SK-N-SH (cell line): ENCODE measurements around the gene ABCC5. TPM values are rescaled to one million over a fixed set of nuclear protein-coding genes. Genes with fewer than 3 reads are reported as not detected.

Experiments used
- CTCF ChIA-PET: fragments of 300-600, 350-600 bp; formaldehyde crosslinking; extraction: SDS; loops from one replicate; lab custom pipeline; 2021; lab: Yijun Ruan, JAX
- POLR2A ChIA-PET: fragments of 350-600 bp; sonication (Branson Sonifier 250); formaldehyde crosslinking; extraction: SDS; loops from one replicate; lab custom pipeline; 2020; ENCODE audit warnings: antibody characterized with exemption, inconsistent platforms; lab: Yijun Ruan, JAX
- DNase-seq: peaks from one replicate; pipeline ENCODE4 v3.0.0; 2012
- H2AFZ ChIP-seq: fragments of 200-600 bp; sonication (generic); 2 replicates; pipeline ENCODE4 v1.8.1; 2016; ENCODE audit warnings: antibody characterized with exemption, mild to moderate bottlenecking, low read depth
- H3F3A ChIP-seq: fragments of 200-600 bp; sonication (generic); replicated peaks from 2 replicates; pipeline ENCODE3; 2016; ENCODE audit warnings: antibody characterized with exemption, mild to moderate bottlenecking; ENCODE audit not compliant: insufficient read depth
- H3K27ac ChIP-seq, 2 experiments: fragments of 200-500 bp in 1 of 2; fragments of 200-600 bp in 1 of 2; sonication (Bioruptor generic) in 1 of 2; sonication (generic), shearing (Covaris generic) in 1 of 2; 2 replicates each; pipeline versions ENCODE4 v1.5.1 to v1.6.1; 2014 to 2016; ENCODE audit warnings: low read depth in 2 of 2, inconsistent platforms in 1 of 2, low read length in 1 of 2, mild to moderate bottlenecking in 1 of 2, mixed read lengths in 1 of 2
- H3K27me3 ChIP-seq: fragments of 200-600 bp; sonication (generic), shearing (Covaris generic); 2 replicates; pipeline ENCODE4 v1.6.1; 2016; ENCODE audit warnings: mixed run types; ENCODE audit not compliant: insufficient read depth
- H3K36me3 ChIP-seq, 2 experiments: fragments of 200-500 bp in 1 of 2; fragments of 200-600 bp in 1 of 2; sonication (Bioruptor generic) in 1 of 2; sonication (generic) in 1 of 2; replicated peaks in 1 of 2; 2 replicates each; pipeline versions ENCODE3 to v1.5.1; 2014 to 2016; ENCODE audit warnings: low read length in 1 of 2, mild to moderate bottlenecking in 1 of 2; ENCODE audit not compliant: insufficient read depth in 2 of 2, control insufficient read depth in 1 of 2
- H3K4me1 ChIP-seq, 2 experiments: fragments of 200-500 bp in 1 of 2; fragments of 200-600 bp in 1 of 2; sonication (Bioruptor generic) in 1 of 2; sonication (generic), shearing (Covaris generic) in 1 of 2; 2 replicates each; pipeline versions ENCODE4 v1.5.1 to v1.6.1; 2014 to 2016; ENCODE audit warnings: low read depth in 1 of 2, low read length in 1 of 2, mixed run types in 1 of 2; ENCODE audit not compliant: insufficient read depth in 2 of 2, control insufficient read depth in 1 of 2
- H3K4me2 ChIP-seq: fragments of 200-600 bp; sonication (generic), shearing (Covaris generic); 2 replicates; pipeline ENCODE4 v1.6.1; 2017; ENCODE audit warnings: mixed run types
- H3K4me3 ChIP-seq, 2 experiments: fragments of 200-500 bp in 1 of 2; fragments of 200-600 bp in 1 of 2; sonication (Bioruptor generic) in 1 of 2; sonication (generic), shearing (Covaris generic) in 1 of 2; 2 replicates each; pipeline versions ENCODE4 v1.5.1 to v1.8.1; 2014 to 2016; ENCODE audit warnings: low read depth in 2 of 2, inconsistent platforms in 1 of 2, low read length in 1 of 2, mild to moderate bottlenecking in 1 of 2, mixed read lengths in 1 of 2, moderate library complexity in 1 of 2
- H3K79me2 ChIP-seq: fragments of 200-600 bp; sonication (generic); 2 replicates; pipeline ENCODE4 v1.8.1; 2017; ENCODE audit warnings: mild to moderate bottlenecking; ENCODE audit not compliant: insufficient read depth
- H3K9ac ChIP-seq: fragments of 200-600 bp; sonication (generic); 2 replicates; pipeline ENCODE4 v1.6.1; 2017; ENCODE audit warnings: mixed run types
- H3K9me2 ChIP-seq: fragments of 200-600 bp; sonication (generic); 2 replicates; pipeline ENCODE4 v1.6.1; 2017; ENCODE audit warnings: mixed run types
- H3K9me3 ChIP-seq: fragments of 200-600 bp; sonication (generic); 2 replicates; pipeline ENCODE4 v1.6.1; 2017; ENCODE audit warnings: mixed run types, mild to moderate bottlenecking, moderate library complexity
- H4K20me1 ChIP-seq: fragments of 200-600 bp; sonication (generic); 2 replicates; pipeline ENCODE4 v1.6.1; 2017; ENCODE audit warnings: mild to moderate bottlenecking, mixed run types; ENCODE audit not compliant: insufficient read depth
- CHD2 ChIP-seq: fragments of 150-350 bp; IDR thresholded peaks from 2 replicates; pipeline ENCODE4 v1.6.1; 2018; ENCODE audit warnings: low read length; ENCODE audit not compliant: partially characterized antibody
- ELF1 ChIP-seq: IDR thresholded peaks from 2 replicates; pipeline ENCODE4 v1.4.0; 2012
- EP300 ChIP-seq, 2 experiments: IDR thresholded peaks; 2 replicates each; pipeline versions ENCODE4 v1.4.0 to v1.6.1; 2012; ENCODE audit warnings: borderline replicate concordance in 1 of 2, low read depth in 1 of 2, low read length in 1 of 2
- FOSL2 ChIP-seq: IDR thresholded peaks from 2 replicates; pipeline ENCODE4 v1.4.0; 2012; ENCODE audit warnings: low read depth, mild to moderate bottlenecking, moderate library complexity, borderline replicate concordance
- FOXJ3 ChIP-seq: sonication (generic); formaldehyde crosslinking; IDR thresholded peaks from 2 replicates; pipeline ENCODE4 v1.5.1; 2020; ENCODE audit warnings: mild to moderate bottlenecking, missing genetic modification reagents
- GATA2 ChIP-seq: sonication (generic); formaldehyde crosslinking; IDR thresholded peaks from 2 replicates; pipeline ENCODE4 v1.5.0; 2020; ENCODE audit warnings: mild to moderate bottlenecking, missing genetic modification reagents
- JUND ChIP-seq: IDR thresholded peaks from 2 replicates; pipeline ENCODE4 v1.4.0; 2012
- MEF2A ChIP-seq: IDR thresholded peaks from 2 replicates; pipeline ENCODE4 v1.4.0; 2012; ENCODE audit warnings: low read depth, borderline replicate concordance
- MXI1 ChIP-seq: IDR thresholded peaks from 2 replicates; pipeline ENCODE4 v1.6.1; 2012; ENCODE audit warnings: mild to moderate bottlenecking, low read depth, low read length, improper control_type of control experiment
- NFIC ChIP-seq: IDR thresholded peaks from 2 replicates; pipeline ENCODE4 v1.4.0; 2012; ENCODE audit warnings: borderline replicate concordance
- POLR2AphosphoS5 ChIP-seq: IDR thresholded peaks from 2 replicates; pipeline ENCODE4 v1.6.1; 2012; ENCODE audit warnings: low read depth, low read length
- RAD21 ChIP-seq: IDR thresholded peaks from 2 replicates; pipeline ENCODE4 v1.6.1; 2012; ENCODE audit warnings: mild to moderate bottlenecking, low read length
- REST ChIP-seq: IDR thresholded peaks from 2 replicates; pipeline ENCODE4 v1.6.1; 2012; ENCODE audit warnings: mild to moderate bottlenecking, low read depth, low read length, moderate library complexity
- SIN3A ChIP-seq: IDR thresholded peaks from 2 replicates; pipeline ENCODE4 v1.6.1; 2012; ENCODE audit warnings: low read depth, mild to moderate bottlenecking, low read length, moderate library complexity, borderline replicate concordance
- SMC3 ChIP-seq: IDR thresholded peaks from 2 replicates; pipeline ENCODE4 v1.6.1; 2012; ENCODE audit warnings: low read depth, low read length, improper control_type of control experiment
- TEAD4 ChIP-seq: IDR thresholded peaks from 2 replicates; pipeline ENCODE4 v1.4.0; 2012; ENCODE audit warnings: mild to moderate bottlenecking, borderline replicate concordance; ENCODE audit not compliant: insufficient read depth
- ZBTB33 ChIP-seq: IDR thresholded peaks from 2 replicates; pipeline ENCODE4 v1.4.0; 2012; ENCODE audit warnings: low read depth, borderline replicate concordance
- WGBS: methylation state at CpG from one replicate; pipeline ENCODE4 v1.1.6; 2017; ENCODE audit warnings: low lambda C conversion rate; 5-methylcytosine and 5-hydroxymethylcytosine counted together
- polyA plus RNA-seq, 3 experiments: library from polyadenylated mRNA; depleted of rRNA; stranded (reverse); fragments of >200 nt; gene quantifications; 2 replicates each; pipeline ENCODE4 v1.2.3, GENCODE V29; 2012

ABCC5 gene
- polyA plus RNA-seq, 1 of the 3 experiments (the other 2 are of a cell fraction) = 25.9 TPM

- no peak overlapping the region for H3K4me2 ChIP-seq
- peaks cover 24 to 58% of the 10 kb centered on the region in 2 experiments for H3K36me3 ChIP-seq
- no peak overlapping the region for H3K4me3 ChIP-seq
- no peaks in the 10 kb centered on the region for H3K9me3 ChIP-seq
- DNase-seq = no peak
- WGBS = 91% methylated on average over 12 of the region's 12 CpGs
- H3K79me2 ChIP-seq = no peaks in the 10 kb centered on the region
- CTCF ChIA-PET = no interaction called here
- H4K20me1 ChIP-seq = no peaks in the 10 kb centered on the region
- H3K9me2 ChIP-seq = no peaks in the 10 kb centered on the region
- no peaks in the 10 kb centered on the region for H3K27me3 ChIP-seq
- H3K27ac ChIP-seq = no peak overlapping the region
- POLR2A ChIA-PET = no interaction called here
- no peak overlapping the region for H2AFZ ChIP-seq
- H3K4me1 ChIP-seq = no peaks in the 10 kb centered on the region
- no peaks in the 10 kb centered on the region for H3F3A ChIP-seq
- H3K9ac ChIP-seq = no peak overlapping the region
- TF ChIP-seq RAD21 = no peak
- peak; percentile 82 for TF ChIP-seq REST
Measured at GRCh38 chr3:183949690-183950089, 68.0 kb downstream of the ABCC5 start.

- POLR2A ChIA-PET = no interaction called here
- Histone ChIP-seq H3K4me2 (no peak overlapping the region), H4K20me1 (no peaks in the 10 kb centered on the region), H3F3A (no peaks in the 10 kb centered on the region), H3K79me2 (no peaks in the 10 kb centered on the region), H3K9me3 (no peaks in the 10 kb centered on the region), H3K9me2 (no peaks in the 10 kb centered on the region), H3K27ac (no peak overlapping the region), H3K27me3 (no peaks in the 10 kb centered on the region), H3K9ac (no peak overlapping the region), H3K4me1 (no peaks in the 10 kb centered on the region), H2AFZ (no peak overlapping the region), H3K36me3 (peaks cover 26 to 67% of the 10 kb centered on the region in 2 experiments), H3K4me3 (no peak overlapping the region)
- DNase-seq = no peak
- TF ChIP-seq JUND (no peak), ZBTB33 (no peak), EP300 (IDR thresholded peaks at IDR 0.05; ENCODE audit: borderline replicate concordance in 1 of 2, low read depth in 1 of 2, low read length in 1 of 2) (no peak), ELF1 (no peak), GATA2 (no peak), NFIC (no peak), MEF2A (no peak), RAD21 (no peak), TEAD4 (no peak), FOSL2 (no peak), SIN3A (no peak), SMC3 (no peak), POLR2AphosphoS5 (no peak), FOXJ3 (CRISPR knock-in tag) (no peak), CHD2 (no peak), MXI1 (no peak)
- 91% methylated on average over 2 of the region's 2 CpGs for WGBS
- CTCF ChIA-PET = no interaction called here
Measured at GRCh38 chr3:183946037-183946436, 71.6 kb downstream of the ABCC5 start.
